Measurements from ENCODE around the gene POLR2B.
"Not testable (repeated sequence)": the region's sequence is repeated elsewhere in the genome, so short reads cannot be mapped to it uniquely, and the experiment has no call there.

The POLR2B gene

GRCh38 chr4:56978750-56979303, at the start of gene POLR2B:
POLR2B (plus strand) TSS chr4:56978896; CDS start chr4:56978986, 90 bp downstream.
- peak; percentile 88 for DNase-seq (ENCODE audit: low read depth)

- DNase-seq (ENCODE audit: low read depth): no peak
These were observed 48.1 kb upstream of the POLR2B start for GRCh38 chr4:56930638-56931037.

GRCh38 chr4:56931924-56932323, 46.8 kb upstream of the POLR2B start:
- no peak for DNase-seq (ENCODE audit: low read depth)

GRCh38 chr4:56937262-56937661, 41.4 kb upstream of the POLR2B start:
- peak; percentile 42 for DNase-seq (ENCODE audit: low read depth)

- DNase-seq (ENCODE audit: low read depth): not testable (repeated sequence)
These were observed 38.9 kb upstream of the POLR2B start for GRCh38 chr4:56939826-56940225.

GRCh38 chr4:56940403-56940802, 38.3 kb upstream of the POLR2B start:
- no peak for DNase-seq (ENCODE audit: low read depth)

GRCh38 chr4:56940971-56941370, 37.7 kb upstream of the POLR2B start:
- no peak for DNase-seq (ENCODE audit: low read depth)

GRCh38 chr4:56941403-56941802, 37.3 kb upstream of the POLR2B start:
- DNase-seq (ENCODE audit: low read depth): no peak

GRCh38 chr4:56953680-56954520, 24.8 kb upstream of the POLR2B start:
- DNase-seq (ENCODE audit: low read depth): no peak

GRCh38 chr4:56958111-56958517, 20.6 kb upstream of the POLR2B start:
- peak; percentile 95 for DNase-seq (ENCODE audit: low read depth)

GRCh38 chr4:56959100-56959499, 19.6 kb upstream of the POLR2B start:
- DNase-seq (ENCODE audit: low read depth): no peak

GRCh38 chr4:56961107-56961500, 17.6 kb upstream of the POLR2B start:
- no peak for DNase-seq (ENCODE audit: low read depth)

- no peak for DNase-seq (ENCODE audit: low read depth)
These were observed 7.3 kb upstream of the POLR2B start for GRCh38 chr4:56971383-56971782.

GRCh38 chr4:56972389-56972788, 6.3 kb upstream of the POLR2B start:
- DNase-seq (ENCODE audit: low read depth): no peak

- DNase-seq (ENCODE audit: low read depth): no peak
These were observed 5.9 kb upstream of the POLR2B start for GRCh38 chr4:56972809-56973208.

- DNase-seq (ENCODE audit: low read depth): no peak
These were observed 5.4 kb upstream of the POLR2B start for GRCh38 chr4:56973336-56973735.

GRCh38 chr4:56976283-56976836, 2.3 kb upstream of the POLR2B start:
- DNase-seq (ENCODE audit: low read depth): no peak

GRCh38 chr4:56976837-56977320, 1.8 kb upstream of the POLR2B start:
- no peak for DNase-seq (ENCODE audit: low read depth)

- peak; percentile 99 for DNase-seq (ENCODE audit: low read depth)
These were observed 1.2 kb upstream of the POLR2B start, which contains the start of gene NOA1 for GRCh38 chr4:56977321-56978012. NOA1 (minus strand) TSS chr4:56977606; CDS start chr4:56977585, 21 bp downstream.

GRCh38 chr4:56979421-56980072, 851 bp downstream of the POLR2B start:
- DNase-seq (ENCODE audit: low read depth): no peak

GRCh38 chr4:56981795-56982201, 3.1 kb downstream of the POLR2B start:
- no peak for DNase-seq (ENCODE audit: low read depth)

GRCh38 chr4:56986192-56986591, 7.5 kb downstream of the POLR2B start:
- no peak for DNase-seq (ENCODE audit: low read depth)

All from GM04504 (cell line).